Astrocyte of the cerebellum (primary cell): ENCODE data around the gene SPOCK1.

Experiments
- DNase-seq: peaks from one replicate; pipeline ENCODE4 v3.0.0-alpha.2; 2011; ENCODE audit warnings: low read depth
- H3K4me3 ChIP-seq: 2 replicates; pipeline ENCODE4 v1.5.1; 2011; ENCODE audit warnings: mild to moderate bottlenecking, low read depth, low read length, moderate library complexity
- CTCF ChIP-seq: IDR thresholded peaks from 2 replicates; pipeline ENCODE4 v1.5.1; 2012; ENCODE audit warnings: low read length, low read depth, moderate library complexity, mild to moderate bottlenecking; ENCODE audit errors: missing control alignments
- in situ Hi-C: cut with HindIII; loops from 2 replicates; pipeline ENCODE4 v1.10.0; 2017; ENCODE audit warnings: low sequenced_read_pairs

Gene SPOCK1

GRCh38 chr5:137453483-137454080 lies 45.5 kb downstream of the SPOCK1 start:
- no peak for TF ChIP-seq CTCF
- in situ Hi-C loops = no loop called here
- H3K4me3 ChIP-seq = no peak overlapping the region
- peak; percentile 70 for DNase-seq

GRCh38 chr5:137450759-137451158 lies 48.4 kb downstream of the SPOCK1 start:
- no peak for TF ChIP-seq CTCF
- no peak for DNase-seq
- no peak overlapping the region for H3K4me3 ChIP-seq
- in situ Hi-C loops = no loop called here

GRCh38 chr5:137448868-137449267 lies 50.3 kb downstream of the SPOCK1 start:
- H3K4me3 ChIP-seq = no peak overlapping the region
- no peak for DNase-seq
- in situ Hi-C loops = no loop called here
- TF ChIP-seq CTCF = no peak

- no peak for DNase-seq
- no peak for TF ChIP-seq CTCF
- in situ Hi-C loops = no loop called here
- H3K4me3 ChIP-seq = no peak overlapping the region
Measured at GRCh38 chr5:137446615-137447014, 52.5 kb downstream of the SPOCK1 start.

- no peak overlapping the region for H3K4me3 ChIP-seq
- no peak for DNase-seq
- no peak for TF ChIP-seq CTCF
- in situ Hi-C loops = no loop called here
Measured at GRCh38 chr5:137446151-137446550, 53.0 kb downstream of the SPOCK1 start.

- TF ChIP-seq CTCF = no peak
- in situ Hi-C loops = no loop called here
- no peak overlapping the region for H3K4me3 ChIP-seq
- DNase-seq = no peak
Measured at GRCh38 chr5:137442660-137443059, 56.5 kb downstream of the SPOCK1 start.
